GM12872 (cell line): ENCODE measurements around the gene IFNAR2.

Experiments used
- TF ChIP-seq, protein P1 (sequence below): IDR thresholded peaks from 3 replicates; pipeline ENCODE4 v1.5.1; 2011; ENCODE audit warnings: low read depth, mild to moderate bottlenecking, low read length, moderate library complexity; ENCODE audit not compliant: insufficient read depth

Gene IFNAR2

DNA sequence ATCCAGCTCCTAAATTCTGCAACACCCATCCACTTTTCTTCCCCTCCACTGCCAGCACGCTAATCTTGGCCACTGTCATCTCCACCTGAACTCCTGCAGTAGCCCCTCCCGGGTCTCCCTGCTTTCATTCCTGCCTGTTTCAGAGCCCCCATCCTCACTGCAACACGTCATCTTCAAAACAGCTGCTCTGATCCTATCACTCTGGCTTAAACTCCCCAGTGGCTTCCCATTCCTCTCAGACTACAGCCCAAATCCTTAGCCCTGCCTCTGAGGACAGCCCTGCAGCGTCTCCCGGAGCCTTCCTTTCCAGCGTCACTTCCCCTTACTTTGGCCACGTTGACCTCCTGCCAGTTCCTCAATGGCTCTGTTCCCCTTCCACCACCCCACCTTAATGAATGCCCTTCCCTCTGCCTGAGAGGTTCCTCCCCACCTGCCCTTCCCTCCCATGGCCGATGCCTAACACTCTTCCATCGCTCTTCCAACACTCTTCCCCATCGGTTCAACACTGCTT, 22.9 kb upstream of the IFNAR2 start:
- TF ChIP-seq, protein P1, sequence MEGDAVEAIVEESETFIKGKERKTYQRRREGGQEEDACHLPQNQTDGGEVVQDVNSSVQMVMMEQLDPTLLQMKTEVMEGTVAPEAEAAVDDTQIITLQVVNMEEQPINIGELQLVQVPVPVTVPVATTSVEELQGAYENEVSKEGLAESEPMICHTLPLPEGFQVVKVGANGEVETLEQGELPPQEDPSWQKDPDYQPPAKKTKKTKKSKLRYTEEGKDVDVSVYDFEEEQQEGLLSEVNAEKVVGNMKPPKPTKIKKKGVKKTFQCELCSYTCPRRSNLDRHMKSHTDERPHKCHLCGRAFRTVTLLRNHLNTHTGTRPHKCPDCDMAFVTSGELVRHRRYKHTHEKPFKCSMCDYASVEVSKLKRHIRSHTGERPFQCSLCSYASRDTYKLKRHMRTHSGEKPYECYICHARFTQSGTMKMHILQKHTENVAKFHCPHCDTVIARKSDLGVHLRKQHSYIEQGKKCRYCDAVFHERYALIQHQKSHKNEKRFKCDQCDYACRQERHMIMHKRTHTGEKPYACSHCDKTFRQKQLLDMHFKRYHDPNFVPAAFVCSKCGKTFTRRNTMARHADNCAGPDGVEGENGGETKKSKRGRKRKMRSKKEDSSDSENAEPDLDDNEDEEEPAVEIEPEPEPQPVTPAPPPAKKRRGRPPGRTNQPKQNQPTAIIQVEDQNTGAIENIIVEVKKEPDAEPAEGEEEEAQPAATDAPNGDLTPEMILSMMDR, result no peak

DNA sequence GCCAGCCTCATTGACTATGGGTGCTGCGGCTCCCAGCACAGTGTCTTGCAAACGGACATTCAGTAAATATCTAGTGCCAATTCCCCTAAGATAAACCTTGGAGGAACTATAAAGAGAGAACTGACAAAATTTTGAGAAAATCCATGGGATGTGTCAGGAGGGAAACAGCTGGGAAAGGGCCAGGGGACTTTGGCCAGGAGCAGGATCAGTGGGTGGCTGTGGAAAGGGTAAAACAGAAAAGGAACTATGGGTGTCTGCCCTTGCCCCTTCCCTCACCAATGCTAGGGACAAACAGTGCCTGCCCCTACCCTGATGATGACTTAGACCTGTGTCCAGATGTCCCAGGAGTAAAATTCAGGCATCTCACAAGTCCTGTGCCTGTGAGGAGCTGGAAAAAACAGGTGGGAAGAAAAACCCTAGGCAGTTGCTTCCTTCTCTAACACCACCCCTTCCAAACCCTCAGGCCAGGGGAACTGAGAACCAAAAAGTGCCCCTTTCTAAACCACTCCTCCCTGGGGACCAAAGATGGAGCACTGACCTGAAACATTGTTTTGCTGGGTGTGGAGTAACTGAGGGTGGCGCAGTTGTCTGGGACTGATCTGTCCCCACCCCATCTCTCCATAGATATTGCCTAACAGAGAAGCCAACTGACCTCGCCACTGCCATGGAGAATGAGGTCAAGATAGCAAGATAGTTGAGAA, 22.1 kb upstream of the IFNAR2 start:
- TF ChIP-seq, protein P1, result no peak

- TF ChIP-seq, protein P1, result no peak
Observed at GRCh38 chr21:33208534-33208933, 21.2 kb upstream of the IFNAR2 start.

DNA sequence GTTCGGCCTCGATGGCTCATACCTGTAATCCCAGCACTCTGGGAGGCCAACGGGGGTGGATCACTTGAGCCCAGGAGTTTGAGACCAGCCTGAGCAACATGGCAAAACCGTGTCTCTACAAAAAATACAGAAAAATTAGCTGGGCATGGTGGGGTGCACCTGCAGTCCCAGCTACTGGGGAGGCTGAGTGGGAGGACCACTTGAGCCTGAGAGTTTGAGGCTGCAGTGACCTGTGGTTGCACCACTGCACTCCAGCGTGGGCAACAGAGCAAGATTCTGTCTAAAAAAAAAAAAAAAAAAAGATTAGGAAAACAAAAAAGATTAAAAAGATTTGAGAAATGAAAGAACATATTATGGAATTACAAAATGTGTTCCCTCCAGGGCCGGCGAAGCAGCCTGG, 18.4 kb upstream of the IFNAR2 start:
- TF ChIP-seq, protein P1, result no peak

DNA sequence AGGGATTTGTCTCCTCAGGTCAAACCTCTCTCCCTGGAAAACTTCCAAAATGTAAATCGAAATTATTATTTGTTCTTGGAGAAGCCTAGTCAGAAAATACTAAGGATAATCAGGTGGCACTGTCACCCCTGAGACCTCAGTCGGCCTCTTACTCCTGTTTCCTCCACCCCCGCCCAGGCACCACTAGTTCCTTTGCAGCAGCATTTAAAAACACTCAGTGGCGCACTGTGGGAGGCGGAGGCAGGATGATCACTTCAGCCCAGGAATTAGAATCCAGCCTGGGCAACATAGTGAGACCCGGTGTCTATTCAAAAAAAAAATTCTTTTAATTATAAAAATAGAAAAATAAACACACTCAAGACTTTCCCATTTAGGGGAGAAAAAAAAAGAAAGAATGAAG, 18.0 kb upstream of the IFNAR2 start:
- TF ChIP-seq, protein P1, result no peak

- TF ChIP-seq, protein P1, result no peak
Observed at GRCh38 chr21:33212159-33212851, 17.4 kb upstream of the IFNAR2 start.

DNA sequence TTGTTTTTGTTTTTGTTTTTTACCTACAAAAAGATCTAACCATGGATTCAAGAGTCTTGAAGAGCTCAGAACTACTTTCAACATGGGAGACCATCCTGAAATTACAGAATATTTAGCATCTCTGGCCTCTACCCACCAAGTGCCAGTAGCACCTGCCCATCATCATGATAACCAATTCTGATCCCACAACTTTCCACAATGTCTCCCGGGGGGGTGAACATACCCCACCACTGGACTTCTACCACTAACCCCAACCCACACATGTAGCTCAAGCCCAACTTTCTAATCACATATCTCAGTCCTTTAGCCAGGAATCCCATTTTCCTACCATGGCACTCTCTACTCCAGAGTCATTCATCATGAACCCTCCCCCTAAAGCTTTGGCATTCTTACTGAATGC, 15.7 kb upstream of the IFNAR2 start:
- TF ChIP-seq, protein P1, result no peak
